GM04504 (cell line): ENCODE data around the gene UBL3.

ENCODE experiments used
- DNase-seq: peaks from one replicate; pipeline ENCODE4 v3.0.0-alpha.2; 2012; ENCODE audit warnings: low read depth

UBL3 gene

DNA sequence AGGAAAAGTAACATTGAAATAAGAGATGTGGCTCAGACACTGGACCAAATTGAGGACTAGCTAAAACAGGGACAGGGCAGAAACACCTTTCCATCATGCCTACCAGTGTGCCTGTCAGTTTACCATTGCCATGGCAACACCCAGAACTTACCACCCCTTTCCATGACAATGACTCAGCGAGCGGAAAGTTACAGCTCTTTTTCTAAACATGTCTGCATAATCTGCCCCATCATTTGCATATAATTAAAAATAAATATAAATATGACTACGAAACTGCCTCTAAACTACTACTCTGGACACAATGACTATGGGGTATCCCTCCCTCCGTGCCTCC is 96.0 kb downstream of the UBL3 start:
- no peak for DNase-seq

GRCh38 chr13:29753618-29754472 is 96.6 kb downstream of the UBL3 start:
- no peak for DNase-seq

DNA sequence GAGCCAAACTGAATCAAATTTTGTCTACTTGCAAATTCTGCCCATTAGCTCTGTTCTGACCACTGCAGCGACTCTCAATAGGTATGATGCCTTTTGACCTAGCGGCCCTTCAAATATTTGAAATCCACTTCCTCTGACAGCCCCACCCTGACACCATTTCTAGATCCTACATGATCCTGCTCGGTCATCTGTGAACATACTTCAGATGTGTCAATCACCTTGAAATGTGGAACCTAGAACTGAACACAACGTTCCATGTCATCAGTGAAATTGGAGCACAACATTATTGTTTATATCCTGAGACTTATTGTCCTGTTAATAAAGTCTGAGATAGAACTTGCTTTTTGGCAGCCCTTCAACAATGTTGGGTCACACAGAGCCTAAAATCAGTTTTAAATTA is 98.2 kb downstream of the UBL3 start:
- no peak for DNase-seq

GRCh38 chr13:29750183-29750530 is 100.3 kb downstream of the UBL3 start:
- no peak for DNase-seq

DNA sequence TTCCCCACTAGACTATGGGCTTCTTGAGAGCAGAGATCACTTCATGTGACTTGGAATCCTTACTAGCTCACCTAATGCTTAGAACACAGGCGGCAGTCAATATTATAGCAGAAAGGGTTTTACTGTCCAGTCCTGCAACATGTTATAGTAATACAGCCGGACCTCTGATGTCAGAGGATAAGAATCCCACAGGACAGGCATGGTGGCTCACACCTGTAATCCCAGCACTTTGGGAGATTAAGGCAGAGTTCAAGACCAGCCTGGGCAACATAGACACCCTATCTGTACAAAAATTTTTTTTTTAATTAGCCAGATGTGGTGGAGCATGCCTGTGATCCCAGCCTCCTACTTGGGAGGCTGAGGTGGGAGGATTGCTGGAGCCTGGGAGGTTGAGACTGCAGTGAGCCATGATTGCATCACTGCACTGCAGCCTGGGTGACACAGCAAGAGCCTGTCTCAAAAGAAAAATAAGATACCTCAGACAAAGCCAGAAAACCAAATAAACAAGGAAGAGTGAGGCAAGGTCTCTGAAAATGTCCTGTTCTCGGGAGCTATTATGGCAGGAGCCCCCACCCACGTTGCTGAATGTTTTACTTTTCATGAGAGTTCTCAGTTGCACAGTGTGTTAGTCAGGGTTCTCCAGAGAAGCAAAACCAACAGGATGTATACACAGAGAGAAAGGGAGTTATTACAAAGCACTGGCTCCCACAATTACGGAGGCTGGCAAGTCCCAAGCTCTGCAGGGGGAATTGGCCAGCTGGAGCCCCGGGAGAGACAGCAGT is 100.8 kb downstream of the UBL3 start:
- no peak for DNase-seq

DNA sequence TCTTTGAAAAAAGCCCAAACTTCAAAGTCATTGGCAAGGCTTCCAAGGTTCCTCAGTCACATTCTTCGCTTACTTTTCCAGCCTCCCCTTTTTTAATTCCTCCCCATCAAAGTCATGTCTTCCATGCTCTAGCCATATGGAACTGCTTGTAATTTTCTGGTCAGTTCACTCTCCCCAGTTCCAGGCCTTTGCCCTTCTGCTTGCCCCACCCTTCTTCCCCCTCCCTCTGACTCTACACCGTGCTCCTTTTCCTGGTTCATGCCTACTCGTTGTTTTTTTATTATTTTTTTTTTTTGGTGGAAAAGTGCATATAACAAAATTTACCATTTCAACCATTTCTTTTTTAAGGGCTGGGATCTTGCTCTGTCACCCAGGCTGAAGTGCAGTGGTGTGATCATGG is 102.3 kb downstream of the UBL3 start:
- DNase-seq, result no peak

DNA sequence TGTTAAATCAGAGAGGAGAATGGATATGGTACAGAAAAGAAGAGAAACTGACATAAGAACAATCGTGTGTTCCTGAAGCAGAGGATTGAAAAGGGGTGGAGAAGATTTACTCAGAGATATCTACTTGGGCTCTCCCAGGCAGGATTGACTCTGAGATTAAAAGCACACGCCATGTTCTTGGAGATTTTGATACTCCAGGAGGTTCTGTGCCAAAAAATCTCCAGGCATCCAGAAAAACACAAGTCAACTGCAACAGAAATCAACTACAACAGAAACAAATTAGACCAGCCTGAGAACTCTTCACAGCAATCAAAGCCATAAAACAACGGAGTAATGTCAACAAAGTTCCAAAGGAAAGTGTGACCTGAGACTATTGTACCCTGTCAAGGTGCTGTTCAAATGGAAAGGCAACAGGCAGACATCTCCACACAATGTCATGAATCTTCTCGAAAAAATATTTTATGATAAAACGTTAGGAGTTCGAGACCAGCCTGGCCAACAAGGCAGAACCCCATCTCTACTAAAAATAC is 104.2 kb downstream of the UBL3 start:
- no peak for DNase-seq

GRCh38 chr13:29745704-29746103 is 104.7 kb downstream of the UBL3 start:
- no peak for DNase-seq

GRCh38 chr13:29743201-29743786 is 107.1 kb downstream of the UBL3 start:
- DNase-seq, result peak; percentile 95

- DNase-seq, result no peak
Observed at GRCh38 chr13:29740961-29741360, 109.5 kb downstream of the UBL3 start.

GRCh38 chr13:29737061-29737460 is 113.4 kb downstream of the UBL3 start:
- no peak for DNase-seq

DNA sequence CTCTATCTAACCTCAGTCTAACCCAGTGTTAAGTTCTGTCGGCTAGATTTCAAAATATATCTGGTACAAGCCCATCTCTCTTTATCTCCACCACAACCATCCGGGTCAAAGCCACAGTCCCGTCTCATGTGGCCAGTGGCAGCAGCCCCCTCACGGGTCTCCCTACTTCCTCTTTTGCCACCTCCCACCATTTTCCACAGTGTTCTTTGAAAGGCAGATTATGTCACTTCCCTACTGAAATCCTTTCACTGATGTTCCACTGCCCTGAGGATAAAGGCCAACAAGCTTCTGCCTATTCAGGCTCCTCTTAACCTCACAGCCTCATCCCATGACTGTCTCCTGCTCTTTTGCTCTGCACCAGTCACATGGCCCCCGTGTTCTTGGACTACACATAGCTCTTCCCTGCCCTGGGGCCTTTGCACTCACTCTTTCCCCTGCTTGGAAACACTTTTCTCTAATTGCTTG is 117.2 kb downstream of the UBL3 start:
- DNase-seq, result no peak

DNA sequence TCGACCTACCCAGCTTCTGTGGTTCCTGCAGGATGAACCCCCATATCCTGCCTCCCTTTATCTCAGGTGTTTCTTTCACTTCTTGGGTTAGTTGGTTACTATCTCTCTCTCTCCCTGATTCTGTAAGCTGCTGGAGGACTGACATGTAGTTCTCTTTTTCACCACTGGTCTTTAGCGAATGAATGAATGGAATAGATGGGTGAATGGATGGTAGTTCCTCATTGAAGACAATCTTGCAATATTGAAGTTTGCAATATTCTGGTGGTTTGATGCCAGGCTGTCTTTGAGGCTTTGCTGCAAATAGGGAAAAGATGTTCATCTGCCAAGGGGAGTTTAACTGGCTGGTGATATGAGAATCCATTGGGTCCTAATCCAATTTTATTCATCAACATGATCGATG is 120.2 kb downstream of the UBL3 start:
- no peak for DNase-seq

GRCh38 chr13:29722415-29722814 is 128.0 kb downstream of the UBL3 start:
- no peak for DNase-seq

DNA sequence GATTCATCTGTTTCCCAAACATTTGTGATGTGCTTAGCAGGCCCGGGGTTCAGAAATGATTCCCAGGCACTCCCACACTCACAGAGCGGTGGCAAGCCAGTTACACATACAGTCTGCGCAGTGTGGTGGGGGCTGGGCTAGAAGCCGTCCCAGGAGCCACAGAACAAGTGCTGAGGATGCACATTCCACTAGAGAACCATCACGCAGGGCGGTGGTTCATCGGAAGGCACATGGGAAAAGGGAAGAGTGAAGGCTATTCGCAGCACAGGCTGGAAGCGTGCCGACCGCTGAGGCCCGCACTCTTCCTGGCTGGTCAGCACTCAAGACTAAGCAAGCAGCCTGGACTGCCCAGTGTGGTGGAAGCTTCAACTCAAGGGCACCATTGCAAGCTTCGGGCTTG is 128.7 kb downstream of the UBL3 start:
- DNase-seq, result no peak

- no peak for DNase-seq
Observed at GRCh38 chr13:29718694-29719093, 131.7 kb downstream of the UBL3 start.

DNA sequence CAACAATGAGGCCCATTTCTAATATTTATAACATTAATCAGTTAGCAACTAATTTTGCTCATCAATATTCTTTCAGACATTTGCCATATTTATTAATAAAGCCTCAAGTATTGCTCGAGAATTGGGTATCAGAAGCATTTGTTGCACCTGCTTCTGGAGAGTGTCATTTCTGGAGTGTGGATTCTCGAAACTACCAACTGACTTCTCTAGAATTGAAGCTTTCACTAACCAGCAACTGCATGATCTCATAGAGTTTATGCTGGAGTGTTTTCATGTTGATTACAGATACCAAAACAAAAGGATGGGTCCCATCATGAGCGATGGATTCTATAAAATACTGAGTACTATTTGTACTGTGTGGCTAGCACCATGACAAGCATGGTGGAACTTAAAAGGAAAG is 133.9 kb downstream of the UBL3 start:
- DNase-seq, result no peak
